HG02763 (cell line): Measurements from ENCODE around the gene MRGPRX4.

Experiments
- ATAC-seq: cut with Tn5 transposase; IDR thresholded peaks from one replicate; pipeline ENCODE4 v1.9.1; 2021; ENCODE audit warnings: mild to moderate bottlenecking, moderate library complexity; ENCODE audit not compliant: unreplicated experiment

The MRGPRX4 gene

GRCh38 chr11:18209058-18209457, 36.4 kb downstream of the MRGPRX4 start:
- no peak for ATAC-seq

- no peak for ATAC-seq
Measured at GRCh38 chr11:18221274-18221876, 48.7 kb downstream of the MRGPRX4 start.

- no peak for ATAC-seq
Measured at GRCh38 chr11:18222814-18223421, 50.3 kb downstream of the MRGPRX4 start.
